Erythroblast (primary cell): ENCODE measurements around the gene LIM2.

Experiments
- GATA1 ChIP-seq: IDR thresholded peaks from 2 replicates; pipeline ENCODE4 v1.6.1; 2011; ENCODE audit warnings: low read depth, mild to moderate bottlenecking, control low read depth, low read length, moderate library complexity
- POLR2A ChIP-seq: IDR thresholded peaks from 2 replicates; pipeline ENCODE4 v1.6.1; 2011; ENCODE audit warnings: mild to moderate bottlenecking, low read length

DNA sequence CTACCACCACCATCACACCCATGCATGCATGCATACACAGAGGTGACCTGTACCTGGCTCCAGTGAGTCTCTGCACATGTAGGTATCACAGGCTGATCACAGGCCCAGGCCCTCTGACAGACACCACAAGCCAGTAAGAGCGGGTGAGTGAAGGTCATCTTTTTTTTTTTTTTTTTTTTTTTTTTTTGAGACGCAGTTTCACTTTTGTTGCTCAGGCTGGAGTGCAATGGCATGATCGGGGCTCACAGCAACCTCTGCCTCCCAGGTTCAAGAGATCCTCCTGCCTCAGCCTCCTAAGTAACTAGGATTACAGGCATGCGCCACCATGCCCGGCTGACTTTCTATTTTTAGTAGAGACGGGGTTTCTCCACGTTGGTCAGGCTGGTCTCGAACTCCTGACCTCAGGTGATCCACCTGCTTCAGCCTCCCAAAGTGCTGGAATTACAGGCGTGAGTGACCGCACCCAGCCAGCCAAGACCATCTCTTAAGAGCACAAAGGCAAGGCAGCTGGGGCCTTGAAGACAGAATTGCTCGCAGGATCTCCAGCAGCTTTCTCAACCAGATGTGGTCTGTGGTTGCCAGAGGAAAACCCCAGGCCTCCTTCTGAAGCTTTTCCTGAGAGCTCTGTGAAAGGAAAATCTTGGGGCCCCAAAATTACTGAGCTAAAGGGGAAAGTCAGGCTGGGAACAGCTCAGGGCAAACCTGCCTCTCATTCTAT is 12.1 kb downstream of the LIM2 start:
- TF ChIP-seq POLR2A (no peak), GATA1 (no peak)
